ENCODE data around the gene TMEM186. TPM values are rescaled to one million over a fixed set of nuclear protein-coding genes. Genes with fewer than 3 reads are reported as not detected.
A peak's percentile ranks its signal among the peaks of the same experiment; 100 is the strongest.

The TMEM186 gene
- total RNA-seq, 6 experiments from 2014 or later, result 5.0 to 9.4 (median 6.9) TPM

DNA sequence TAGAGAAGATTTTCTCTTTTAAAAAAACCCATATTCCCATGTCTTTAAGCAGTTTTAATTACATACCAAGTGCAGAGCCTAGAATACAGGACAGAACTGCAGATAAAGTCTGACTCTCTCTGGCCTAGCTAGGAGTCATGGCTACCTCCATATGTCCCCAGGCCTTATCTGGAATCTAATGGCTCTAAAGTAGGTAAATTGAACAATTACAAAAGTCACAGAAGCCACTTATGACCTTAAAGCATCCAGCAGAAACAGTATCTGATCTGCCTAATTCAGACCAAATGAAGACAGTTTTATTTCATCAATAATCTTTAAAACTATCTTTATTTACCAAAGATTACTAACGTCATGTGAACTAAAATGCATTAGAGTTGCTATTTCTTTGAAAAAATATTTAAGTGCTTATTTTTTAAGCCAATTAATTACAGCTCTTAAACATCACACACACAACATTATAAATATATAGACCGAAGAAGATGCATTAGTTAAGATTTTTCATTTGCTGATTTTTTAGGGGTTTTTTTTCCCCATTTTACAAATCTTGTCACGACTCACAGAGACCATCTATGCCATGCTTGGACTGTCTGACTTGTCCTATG lies 28.9 kb upstream of the TMEM186 start:
- no peaks in the 10 kb centered on the region for H3K27me3 ChIP-seq
- intact Hi-C loops (cut with DNase I), result no loop called here
- H3K36me3 ChIP-seq, result peaks cover 0 to 27% (median 9%) of the 10 kb centered on the region in 4 donors
- ATAC-seq (no peak), DNase-seq (no peak)
- TF ChIP-seq POLR2A (IDR thresholded peaks at IDR 0.05), result no peak
- TF ChIP-seq, protein P1, sequence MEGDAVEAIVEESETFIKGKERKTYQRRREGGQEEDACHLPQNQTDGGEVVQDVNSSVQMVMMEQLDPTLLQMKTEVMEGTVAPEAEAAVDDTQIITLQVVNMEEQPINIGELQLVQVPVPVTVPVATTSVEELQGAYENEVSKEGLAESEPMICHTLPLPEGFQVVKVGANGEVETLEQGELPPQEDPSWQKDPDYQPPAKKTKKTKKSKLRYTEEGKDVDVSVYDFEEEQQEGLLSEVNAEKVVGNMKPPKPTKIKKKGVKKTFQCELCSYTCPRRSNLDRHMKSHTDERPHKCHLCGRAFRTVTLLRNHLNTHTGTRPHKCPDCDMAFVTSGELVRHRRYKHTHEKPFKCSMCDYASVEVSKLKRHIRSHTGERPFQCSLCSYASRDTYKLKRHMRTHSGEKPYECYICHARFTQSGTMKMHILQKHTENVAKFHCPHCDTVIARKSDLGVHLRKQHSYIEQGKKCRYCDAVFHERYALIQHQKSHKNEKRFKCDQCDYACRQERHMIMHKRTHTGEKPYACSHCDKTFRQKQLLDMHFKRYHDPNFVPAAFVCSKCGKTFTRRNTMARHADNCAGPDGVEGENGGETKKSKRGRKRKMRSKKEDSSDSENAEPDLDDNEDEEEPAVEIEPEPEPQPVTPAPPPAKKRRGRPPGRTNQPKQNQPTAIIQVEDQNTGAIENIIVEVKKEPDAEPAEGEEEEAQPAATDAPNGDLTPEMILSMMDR (IDR thresholded peaks at IDR 0.05), result no peak
- 70% methylated on average over 3 of the region's 3 CpGs for WGBS (ENCODE audit: insufficient coverage, low coverage, low lambda C conversion rate, missing lambda C conversion rate)
- H3K9me3 ChIP-seq, result no peaks in the 10 kb centered on the region
- H3K4me1 ChIP-seq, result no peaks in the 10 kb centered on the region
- H3K27ac ChIP-seq, result no peak overlapping the region
- H3K4me3 ChIP-seq, result no peak overlapping the region

DNA sequence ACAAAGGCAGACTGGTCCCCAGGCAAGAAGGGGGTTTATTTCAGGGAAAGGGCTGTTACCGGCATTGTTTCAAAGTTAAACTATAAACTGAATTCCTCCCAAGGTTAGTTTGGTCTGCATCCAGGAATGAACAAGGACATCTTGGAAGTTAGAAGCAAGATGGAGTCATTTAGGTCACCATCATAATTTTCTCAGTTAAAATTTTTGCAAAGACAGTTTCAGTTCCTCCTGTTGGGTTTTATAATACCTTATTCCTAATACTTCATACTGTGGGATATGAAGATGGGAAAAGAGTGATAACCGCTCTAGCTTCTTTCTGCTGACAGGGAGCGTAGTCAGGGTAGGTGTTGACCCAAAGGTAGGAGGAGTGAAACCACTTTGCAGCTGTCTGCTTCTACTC lies 25.0 kb upstream of the TMEM186 start:
- peaks cover 0 to 9% (median 0%) of the 10 kb centered on the region in 4 donors for H3K4me1 ChIP-seq
- H3K36me3 ChIP-seq, result peaks cover 0 to 16% (median 7%) of the 10 kb centered on the region in 4 donors
- TF ChIP-seq, protein P1 (IDR thresholded peaks at IDR 0.05), result no peak
- no peak for TF ChIP-seq POLR2A (IDR thresholded peaks at IDR 0.05)
- no peak overlapping the region for H3K27ac ChIP-seq
- no peak for DNase-seq
- H3K4me3 ChIP-seq, result no peak overlapping the region
- ATAC-seq, result no peak
- H3K9me3 ChIP-seq, result no peaks in the 10 kb centered on the region
- intact Hi-C loops (cut with DNase I), result no loop called here
- WGBS (ENCODE audit: insufficient coverage, low coverage, low lambda C conversion rate, missing lambda C conversion rate), result 95% methylated on average over 3 of the region's 3 CpGs
- no peaks in the 10 kb centered on the region for H3K27me3 ChIP-seq

DNA sequence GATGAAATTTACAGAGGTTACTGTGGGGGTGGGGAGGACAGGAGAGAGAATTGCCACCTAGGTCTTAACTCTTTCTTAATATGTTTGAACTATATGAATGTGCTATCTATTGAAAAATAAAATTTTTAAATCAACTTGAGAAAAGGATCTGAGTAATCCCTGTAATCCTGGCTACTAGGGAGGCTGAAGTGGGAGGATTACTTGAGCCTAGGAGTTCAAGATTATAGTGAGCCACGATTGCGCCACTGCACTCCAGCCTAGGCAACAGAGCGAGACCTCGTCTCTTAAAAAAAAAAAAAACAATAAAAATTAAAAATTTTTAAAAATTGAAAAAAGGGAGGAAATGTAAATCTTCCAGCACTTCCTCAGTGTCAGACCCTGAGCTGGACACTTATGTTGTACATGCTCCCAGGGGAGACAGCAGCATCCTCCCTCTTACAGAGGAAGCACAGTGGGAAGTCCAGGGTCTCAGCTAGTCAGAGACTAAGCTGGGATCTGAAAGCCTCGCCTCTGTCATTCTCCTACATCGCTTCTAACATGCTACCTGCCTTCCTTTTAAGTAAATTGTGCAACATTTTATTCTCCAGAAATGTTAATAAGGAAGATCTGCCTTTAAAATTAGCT lies 22.1 kb upstream of the TMEM186 start:
- Histone ChIP-seq H3K4me1 (peaks cover 0 to 9% (median 0%) of the 10 kb centered on the region in 4 donors), H3K9me3 (no peaks in the 10 kb centered on the region), H3K27ac (peak overlapping the region in 1 of 3 donors; percentile 6), H3K27me3 (no peaks in the 10 kb centered on the region), H3K36me3 (peaks cover 0 to 32% (median 17%) of the 10 kb centered on the region in 4 donors), H3K4me3 (no peak overlapping the region)
- WGBS (ENCODE audit: insufficient coverage, low coverage, low lambda C conversion rate, missing lambda C conversion rate), result 79% methylated on average over 6 of the region's 6 CpGs
- no peak for ATAC-seq
- no peak for DNase-seq
- intact Hi-C loops (cut with DNase I), result no loop called here
- TF ChIP-seq, protein P1 (IDR thresholded peaks at IDR 0.05), result no peak
- TF ChIP-seq POLR2A (IDR thresholded peaks at IDR 0.05), result no peak

DNA sequence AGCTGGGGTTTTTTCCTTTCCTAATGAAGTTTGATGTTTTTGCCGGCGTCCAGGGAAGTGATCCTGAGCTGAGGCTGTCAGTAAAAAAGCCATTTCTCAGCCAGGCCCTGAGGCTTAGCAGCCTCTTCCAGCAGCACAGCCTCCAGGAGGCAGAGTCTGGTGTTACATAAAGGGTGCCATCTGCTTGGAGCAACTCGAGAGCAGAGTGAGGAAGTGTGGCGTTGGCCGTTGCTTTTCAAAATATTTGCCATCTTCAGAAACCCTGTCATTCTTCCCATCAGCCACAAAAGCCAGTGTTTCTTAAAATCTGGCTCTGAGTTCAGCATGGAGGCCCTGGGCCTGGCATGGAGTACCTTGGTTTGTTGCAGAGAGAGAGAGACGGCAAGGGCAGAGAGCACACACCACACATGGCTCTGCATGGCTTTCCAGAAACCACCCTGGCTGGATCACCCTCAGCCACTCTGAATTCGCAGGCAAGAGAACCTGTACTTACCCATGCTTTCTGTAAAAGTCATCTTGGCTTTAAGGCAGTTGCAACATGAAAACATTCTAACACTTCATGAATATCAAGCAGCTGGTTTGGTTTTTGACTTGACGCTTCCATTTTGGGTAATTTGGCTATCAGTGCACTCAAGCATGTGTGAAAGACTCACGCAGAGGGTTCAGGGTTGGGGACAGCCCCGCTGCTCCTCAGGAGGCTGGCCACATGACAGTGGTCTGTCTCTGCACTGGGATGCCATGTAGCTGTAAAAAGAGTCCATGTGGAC lies 21.2 kb upstream of the TMEM186 start:
- no peak overlapping the region for H3K4me3 ChIP-seq
- TF ChIP-seq, protein P1 (IDR thresholded peaks at IDR 0.05), result no peak
- no peak for TF ChIP-seq POLR2A (IDR thresholded peaks at IDR 0.05)
- H3K4me1 ChIP-seq, result peaks cover 0 to 9% (median 0%) of the 10 kb centered on the region in 4 donors
- DNase-seq (no peak), ATAC-seq (no peak)
- H3K9me3 ChIP-seq, result no peaks in the 10 kb centered on the region
- H3K36me3 ChIP-seq, result peaks cover 0 to 41% (median 17%) of the 10 kb centered on the region in 4 donors
- WGBS (ENCODE audit: insufficient coverage, low coverage, low lambda C conversion rate, missing lambda C conversion rate), result 67% methylated on average over 7 of the region's 10 CpGs
- H3K27ac ChIP-seq, result no peak overlapping the region
- intact Hi-C loops (cut with DNase I), result no loop called here
- H3K27me3 ChIP-seq, result no peaks in the 10 kb centered on the region
